HEK293T (cell line): Measurements from ENCODE around the gene IL17B.

ENCODE experiments used
- BHLHE40 ChIP-seq: fragments of 450-650 bp; IDR thresholded peaks from 2 replicates; pipeline ENCODE4 v1.6.1; 2016; ENCODE audit warnings: mild to moderate bottlenecking, moderate library complexity, borderline replicate concordance
- CTBP1 ChIP-seq: fragments of 450-650 bp; IDR thresholded peaks from 2 replicates; pipeline ENCODE4 v1.6.1; 2016; ENCODE audit warnings: borderline replicate concordance
- ELF4 ChIP-seq: fragments of 450-650 bp; IDR thresholded peaks from 2 replicates; pipeline ENCODE4 v1.6.1; 2017; ENCODE audit warnings: antibody characterized with exemption
- FOXK2 ChIP-seq: fragments of 450-650 bp; IDR thresholded peaks from 2 replicates; pipeline ENCODE4 v1.6.1; 2016; ENCODE audit warnings: mild to moderate bottlenecking
- FOXM1 ChIP-seq: fragments of 450-650 bp; IDR thresholded peaks from 2 replicates; pipeline ENCODE4 v1.6.1; 2017; ENCODE audit warnings: mild to moderate bottlenecking, borderline replicate concordance
- HDGF ChIP-seq: fragments of 450-650 bp; IDR thresholded peaks from 2 replicates; pipeline ENCODE4 v1.6.1; 2017; ENCODE audit warnings: antibody characterized with exemption, borderline replicate concordance
- SP1 ChIP-seq: fragments of 450-650 bp; IDR thresholded peaks from 2 replicates; pipeline ENCODE4 v1.6.1; 2017
- SUZ12 ChIP-seq: fragments of 450-650 bp; IDR thresholded peaks from 2 replicates; pipeline ENCODE4 v1.6.1; 2016; ENCODE audit warnings: mild to moderate bottlenecking
- ZNF384 ChIP-seq: fragments of 450-650 bp; IDR thresholded peaks from 2 replicates; pipeline ENCODE4 v1.6.1; 2016

GRCh38 chr5:149419859-149420544 is 40.9 kb upstream of the IL17B start:
- TF ChIP-seq FOXK2 (no peak), HDGF (no peak), SUZ12 (no peak), ELF4 (no peak), SP1 (no peak), FOXM1 (no peak), CTBP1 (no peak), BHLHE40 (no peak), ZNF384 (no peak)
